Measurements from ENCODE around the gene EPM2AIP1.

DNA sequence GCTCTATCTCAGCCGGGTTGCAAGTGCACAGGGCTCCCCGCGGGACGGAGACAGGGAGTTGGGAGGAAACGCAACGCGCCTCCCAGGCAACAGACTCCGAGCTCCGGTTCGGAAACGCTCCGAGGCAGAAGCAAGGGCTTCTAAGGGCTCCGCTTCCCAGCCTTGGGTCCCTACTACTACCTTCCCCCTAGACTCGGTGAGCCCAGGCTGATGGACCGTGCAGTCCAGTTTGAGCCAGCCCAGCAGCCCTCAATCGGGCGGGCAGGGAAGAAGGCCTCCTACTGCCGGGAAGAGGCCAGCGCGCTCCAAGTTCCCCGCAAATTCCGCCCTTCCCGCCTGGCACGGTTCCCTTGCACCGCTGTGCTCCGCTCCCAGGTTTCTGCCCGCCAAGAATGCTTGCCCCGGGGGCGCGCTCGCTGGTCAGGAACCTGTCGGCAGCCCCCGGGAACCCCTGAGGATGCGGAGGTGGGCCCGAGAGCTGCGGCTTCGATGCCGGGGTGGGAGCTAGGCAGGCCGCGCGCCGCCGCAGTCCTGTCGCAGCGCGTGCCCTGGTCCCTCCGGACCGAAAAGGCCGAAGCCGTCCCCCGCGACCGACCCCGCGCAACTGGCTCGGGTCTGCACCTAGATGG, 48.8 kb downstream of the EPM2AIP1 start:
- TF ChIP-seq POLR2AphosphoS5 (IDR thresholded peaks at IDR 0.05) (no peak), POLR2A (IDR thresholded peaks at IDR 0.05) (no peak)
- TF ChIP-seq, protein P1, sequence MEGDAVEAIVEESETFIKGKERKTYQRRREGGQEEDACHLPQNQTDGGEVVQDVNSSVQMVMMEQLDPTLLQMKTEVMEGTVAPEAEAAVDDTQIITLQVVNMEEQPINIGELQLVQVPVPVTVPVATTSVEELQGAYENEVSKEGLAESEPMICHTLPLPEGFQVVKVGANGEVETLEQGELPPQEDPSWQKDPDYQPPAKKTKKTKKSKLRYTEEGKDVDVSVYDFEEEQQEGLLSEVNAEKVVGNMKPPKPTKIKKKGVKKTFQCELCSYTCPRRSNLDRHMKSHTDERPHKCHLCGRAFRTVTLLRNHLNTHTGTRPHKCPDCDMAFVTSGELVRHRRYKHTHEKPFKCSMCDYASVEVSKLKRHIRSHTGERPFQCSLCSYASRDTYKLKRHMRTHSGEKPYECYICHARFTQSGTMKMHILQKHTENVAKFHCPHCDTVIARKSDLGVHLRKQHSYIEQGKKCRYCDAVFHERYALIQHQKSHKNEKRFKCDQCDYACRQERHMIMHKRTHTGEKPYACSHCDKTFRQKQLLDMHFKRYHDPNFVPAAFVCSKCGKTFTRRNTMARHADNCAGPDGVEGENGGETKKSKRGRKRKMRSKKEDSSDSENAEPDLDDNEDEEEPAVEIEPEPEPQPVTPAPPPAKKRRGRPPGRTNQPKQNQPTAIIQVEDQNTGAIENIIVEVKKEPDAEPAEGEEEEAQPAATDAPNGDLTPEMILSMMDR (IDR thresholded peaks at IDR 0.05), result no peak

Data from suprapubic skin (tissue), 4 donors.